Forelimb muscle (tissue), 1 donor: ENCODE measurements around the gene MDM2. TPM values are rescaled to one million over a fixed set of nuclear protein-coding genes. Genes with fewer than 3 reads are reported as not detected.

Experiments used
- DNase-seq: peaks from one replicate; pipeline ENCODE4 v3.0.0-alpha.2; 2013; ENCODE audit warnings: low read depth
- polyA plus RNA-seq: library from polyadenylated mRNA; unstranded; fragments of 120-200 nt; gene quantifications from one replicate; pipeline ENCODE4 v1.2.1, GENCODE V29; 2013; ENCODE audit not compliant: insufficient read length

Gene MDM2
- polyA plus RNA-seq, 1 donor = 40.9 TPM

DNA sequence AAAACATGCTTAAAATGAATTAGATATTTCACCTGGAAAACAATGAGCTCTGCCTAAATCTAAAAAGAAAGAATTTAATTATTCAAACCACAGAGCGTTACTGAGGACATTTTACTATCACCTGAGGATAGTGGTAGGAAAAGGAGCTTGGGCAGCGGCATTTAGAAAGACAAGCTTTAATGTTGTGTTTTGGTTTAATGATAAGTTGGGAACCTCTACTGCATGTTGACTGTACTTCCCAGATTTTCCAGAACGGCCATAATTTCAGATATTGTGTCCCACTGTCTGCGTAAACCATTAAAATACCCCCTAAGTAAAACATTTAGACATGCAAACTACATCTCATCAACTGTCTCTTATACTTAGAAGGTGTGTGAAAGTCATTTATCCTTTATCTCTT lies 69.6 kb downstream of the MDM2 start:
- no peak for DNase-seq

GRCh38 chr12:68878283-68878682 lies 70.3 kb downstream of the MDM2 start:
- DNase-seq = no peak

- no peak for DNase-seq
Measured at GRCh38 chr12:68878846-68879245, 70.9 kb downstream of the MDM2 start.

- DNase-seq = no peak
Measured at GRCh38 chr12:68880660-68881325, 72.8 kb downstream of the MDM2 start.

DNA sequence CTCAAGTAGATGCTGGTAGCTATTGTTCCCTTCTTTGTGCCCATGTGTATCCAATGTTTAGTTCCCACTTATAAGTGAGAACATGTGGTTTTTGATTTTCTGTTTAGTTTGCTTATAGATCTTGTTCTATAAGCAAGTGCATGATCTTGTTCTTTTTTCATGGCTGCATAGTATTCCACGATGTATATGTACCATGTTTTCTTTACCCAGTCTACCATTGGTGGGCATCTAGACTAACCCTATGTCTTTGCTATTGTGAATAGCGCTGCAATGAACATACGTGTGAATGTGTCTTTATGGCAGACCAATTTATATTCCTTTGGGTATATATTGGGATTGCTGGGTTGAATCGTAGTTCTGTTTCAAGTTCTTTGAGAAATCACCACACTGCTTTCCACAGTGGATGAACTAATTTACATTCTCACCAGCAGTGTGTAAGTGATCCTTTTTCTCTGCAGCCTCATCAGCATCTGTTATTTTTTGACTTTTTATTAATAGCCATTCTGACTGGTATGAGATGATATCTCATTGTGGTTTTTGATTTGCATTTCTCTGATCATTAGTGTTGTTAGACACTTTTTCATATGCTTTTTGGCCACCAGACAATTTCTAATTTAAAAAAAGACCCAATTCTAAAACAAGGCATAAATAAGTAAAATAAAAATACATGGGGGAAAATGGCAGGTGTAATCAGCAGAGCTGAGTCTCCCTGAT lies 74.4 kb downstream of the MDM2 start:
- DNase-seq = no peak

GRCh38 chr12:68883151-68883550 lies 75.2 kb downstream of the MDM2 start:
- DNase-seq = no peak

DNA sequence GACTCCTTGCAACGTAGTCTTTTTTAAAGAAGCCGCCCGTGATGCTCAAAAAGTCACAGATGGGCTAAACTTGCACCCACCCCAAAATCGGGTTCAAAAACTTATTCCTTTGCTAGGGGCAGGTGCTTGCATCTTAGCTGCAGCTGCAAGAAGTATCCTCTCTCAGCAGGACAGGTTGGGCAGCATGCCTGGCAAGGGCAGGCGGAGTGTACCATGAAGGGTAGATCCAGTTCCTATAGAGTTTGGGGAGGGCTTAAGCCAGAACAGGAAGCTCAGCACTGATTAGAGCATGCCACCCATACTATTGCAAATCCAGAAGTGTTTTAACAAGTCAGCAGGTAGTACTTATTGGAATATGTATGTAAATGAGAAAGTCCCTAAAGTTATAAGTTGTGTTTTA lies 76.3 kb downstream of the MDM2 start:
- no peak for DNase-seq

DNA sequence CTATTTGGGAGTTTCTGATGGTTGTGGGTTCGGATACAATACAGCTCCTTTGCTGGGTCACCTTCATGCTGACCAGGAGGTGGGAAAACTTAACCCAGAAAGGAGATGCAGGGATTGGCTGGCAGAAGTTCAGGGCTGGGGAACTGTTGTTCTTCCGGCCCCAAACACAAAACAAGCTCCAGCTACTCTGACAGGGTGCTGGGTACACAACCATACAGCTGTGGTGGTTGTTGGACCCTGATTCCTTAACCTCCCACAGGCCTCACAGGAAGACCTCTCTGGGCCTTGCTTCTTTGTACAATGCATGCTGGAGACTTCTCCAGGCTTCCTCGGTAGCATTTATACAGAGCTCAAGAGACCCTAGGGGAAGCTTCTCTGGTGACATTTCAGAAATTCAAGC lies 77.4 kb downstream of the MDM2 start:
- DNase-seq = no peak

GRCh38 chr12:68886636-68887572 lies 78.9 kb downstream of the MDM2 start:
- DNase-seq = no peak

GRCh38 chr12:68887641-68888040 lies 79.7 kb downstream of the MDM2 start:
- DNase-seq = no peak

GRCh38 chr12:68888243-68888642 lies 80.3 kb downstream of the MDM2 start:
- no peak for DNase-seq

DNA sequence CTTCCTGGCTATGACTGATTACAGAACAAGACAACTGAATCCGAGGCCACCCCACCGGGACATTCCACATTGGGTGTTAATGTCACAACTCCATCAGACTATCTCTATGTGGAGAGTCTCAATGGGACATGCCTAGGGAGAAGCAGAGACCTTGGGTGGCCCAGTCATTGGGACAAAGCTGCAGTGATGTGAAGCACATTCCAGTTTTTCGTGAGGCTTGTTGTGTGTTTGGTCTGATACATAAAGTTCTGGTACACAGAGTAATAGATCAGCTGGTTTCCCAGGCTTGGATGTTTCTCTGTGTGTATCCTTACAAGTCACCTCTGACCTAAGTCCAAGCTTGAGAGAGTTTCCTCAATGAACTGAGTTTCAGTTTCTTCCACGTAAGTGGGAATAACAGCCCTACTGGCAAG lies 82.7 kb downstream of the MDM2 start:
- DNase-seq = no peak

DNA sequence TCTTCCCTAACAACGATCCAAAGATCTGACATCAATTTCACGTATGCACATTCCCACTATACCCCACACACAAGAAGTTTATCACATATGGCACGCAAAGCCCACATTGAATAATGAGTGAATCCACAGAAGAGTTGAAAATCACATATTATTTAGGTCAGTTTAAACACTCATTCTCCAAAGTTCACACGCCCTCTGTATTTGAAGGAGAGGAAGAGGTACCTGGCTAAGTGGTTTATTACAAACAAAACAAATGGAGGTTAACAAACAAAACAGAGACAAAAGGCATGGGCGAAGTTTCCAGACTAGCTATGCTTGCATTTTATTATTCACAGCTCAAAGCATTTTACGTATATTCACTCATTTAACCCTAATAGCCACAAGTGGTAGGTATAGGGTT lies 83.2 kb downstream of the MDM2 start:
- no peak for DNase-seq

- no peak for DNase-seq
Measured at GRCh38 chr12:68893201-68893600, 85.2 kb downstream of the MDM2 start.

GRCh38 chr12:68893741-68894140 lies 85.8 kb downstream of the MDM2 start:
- no peak for DNase-seq

DNA sequence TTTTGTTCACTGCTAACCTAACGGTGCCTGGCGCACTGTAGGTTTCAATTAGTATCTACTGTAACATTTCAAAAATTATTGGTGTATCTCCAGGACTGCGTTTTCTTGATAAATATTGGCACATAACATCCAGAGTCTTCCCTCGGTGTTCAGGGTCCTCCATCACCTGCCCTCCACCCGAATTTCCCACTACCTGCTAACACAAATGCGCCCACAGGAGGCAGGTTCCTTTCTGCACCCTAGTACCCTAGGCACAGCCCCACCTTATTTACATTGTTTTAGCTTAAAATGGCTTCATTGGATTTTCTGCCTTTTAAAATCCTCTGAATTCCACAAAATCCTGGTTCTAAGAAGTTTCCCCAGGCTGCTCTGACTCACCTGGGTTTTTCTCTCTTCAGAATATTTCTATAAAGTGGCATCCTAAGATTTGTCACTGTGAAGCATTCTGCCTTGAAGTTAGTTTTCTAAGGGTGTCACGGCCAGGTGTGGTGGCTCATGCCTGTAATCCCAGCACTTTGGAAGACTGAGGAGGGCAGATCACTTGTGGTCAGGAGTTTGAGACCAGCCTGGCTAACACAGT lies 86.4 kb downstream of the MDM2 start:
- DNase-seq = no peak

DNA sequence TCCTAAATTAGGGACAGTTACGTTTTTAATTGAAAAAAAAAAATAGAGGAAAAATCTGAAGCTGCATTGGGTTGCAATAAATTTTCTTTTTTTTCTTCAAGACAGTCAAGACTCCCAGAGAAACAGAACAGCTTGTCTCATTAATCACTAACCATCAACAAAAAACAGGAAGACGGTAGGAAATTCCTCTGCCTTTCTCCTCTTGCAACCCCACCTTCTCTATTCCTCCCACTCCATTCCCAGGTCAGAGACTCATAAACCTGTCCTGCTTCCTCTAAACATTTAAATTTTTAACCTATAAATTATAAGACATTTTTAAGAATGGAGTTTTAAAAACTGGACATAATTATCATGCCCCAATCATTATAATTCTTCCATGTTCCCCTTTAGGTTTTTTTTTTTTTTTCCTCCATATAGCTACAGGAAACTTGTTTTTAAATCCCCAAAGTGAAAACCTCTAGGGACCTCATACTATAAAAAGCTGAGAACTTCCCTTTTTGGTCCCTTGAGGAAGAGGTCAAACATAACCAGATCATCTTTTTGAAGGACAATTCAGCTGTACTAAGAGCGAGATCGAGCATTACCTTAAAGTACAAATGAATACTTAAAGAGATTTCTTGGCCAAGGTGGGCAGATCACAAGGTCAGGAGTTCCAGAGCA lies 89.0 kb downstream of the MDM2 start:
- no peak for DNase-seq

DNA sequence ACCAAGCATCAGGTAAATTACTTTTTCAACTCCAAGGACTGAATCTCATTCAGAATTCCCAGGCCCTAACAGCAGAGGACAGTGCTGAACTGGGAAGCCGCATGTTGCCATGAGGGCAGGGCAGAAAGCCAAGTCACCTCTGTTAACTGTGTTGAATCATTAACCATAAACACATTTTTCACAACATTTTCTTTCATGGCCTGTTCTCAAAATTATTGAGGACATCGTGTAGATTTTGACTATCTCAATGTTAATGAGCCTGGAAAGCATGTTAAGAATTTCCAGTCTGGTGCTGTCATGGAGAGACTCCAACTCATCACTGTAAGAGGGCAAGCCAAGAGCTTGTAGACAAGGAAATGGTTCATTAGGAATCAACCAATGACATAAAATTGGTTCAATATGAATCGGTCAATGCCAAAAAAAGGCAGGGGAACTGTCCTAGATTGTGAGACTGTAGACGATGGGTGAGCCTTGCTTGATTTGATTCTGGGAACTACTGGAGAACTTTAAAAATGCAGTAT lies 91.3 kb downstream of the MDM2 start:
- DNase-seq = no peak

GRCh38 chr12:68900241-68900640 lies 92.3 kb downstream of the MDM2 start:
- no peak for DNase-seq
